Adipose tissue (tissue), 3 donors: Measurements from ENCODE around the gene GEMIN8. TPM values are rescaled to one million over a fixed set of nuclear protein-coding genes. Genes with fewer than 3 reads are reported as not detected.

Experiments used
- H3K27ac ChIP-seq: one replicate; pipeline ENCODE4 v1.5.1; 2013; ENCODE audit warnings: low read depth, low read length
- WGBS, 3 donors: extraction: QIAGEN DNeasy Blood & Tissue Kit; methylation state at CpG; one replicate each; pipeline ENCODE4 v1.1.7; 2013; 5-methylcytosine and 5-hydroxymethylcytosine counted together
- polyA plus RNA-seq, 3 donors: library from polyadenylated mRNA; stranded (reverse); fragments of 200-250 nt; gene quantifications; one replicate each; pipeline ENCODE4 v1.2.3, GENCODE V29; 2013
- donor health status: healthy with polysubstance abuse.
- donor health status: Bipolar disorder and iron deficiency.
- donor health status: healthy.

The GEMIN8 gene
- polyA plus RNA-seq, 3 donors, result 13.4 to 14.8 (median 14.2) TPM

DNA sequence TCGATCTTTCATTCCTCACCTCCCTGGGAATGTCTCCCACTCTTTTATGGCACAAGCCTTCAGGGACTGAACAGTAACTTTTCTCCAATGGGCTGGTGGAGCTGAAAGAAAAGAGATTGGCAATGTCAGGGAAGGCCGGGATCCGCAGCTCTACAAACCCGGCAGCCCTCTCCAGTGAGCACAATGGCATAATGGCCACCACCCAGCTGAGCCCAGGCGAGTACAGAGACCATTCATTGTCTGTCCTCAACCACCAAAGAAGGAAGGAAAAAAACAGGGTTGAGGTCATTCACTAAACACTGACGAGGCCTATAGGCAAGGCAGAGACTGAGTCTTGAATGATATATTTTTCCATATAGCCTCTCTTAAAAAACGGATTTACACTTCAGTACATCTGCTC lies 3.6 kb downstream of the GEMIN8 start:
- H3K27ac ChIP-seq, result no peak overlapping the region
- 59 to 92% (median 61%) methylated on average over 7 of the region's 7 CpGs for WGBS, 3 donors

DNA sequence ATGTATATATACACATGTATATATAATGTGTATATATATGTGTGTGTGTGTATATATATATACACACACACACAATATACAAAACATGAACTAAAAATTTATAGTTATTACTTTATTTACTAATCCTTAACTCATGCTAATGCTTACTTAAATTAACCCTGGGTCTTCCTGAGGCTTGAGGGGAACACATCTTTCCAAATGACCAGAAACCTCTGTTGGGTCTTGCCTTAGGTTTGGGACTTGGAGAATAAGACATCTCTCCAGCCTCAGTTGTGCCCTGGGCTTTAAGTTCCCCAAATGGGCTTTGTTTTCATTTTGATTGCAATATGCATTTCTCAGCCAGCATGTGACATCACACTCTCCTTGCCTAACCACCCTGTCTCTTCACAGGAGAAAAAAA lies 7.7 kb downstream of the GEMIN8 start:
- H3K27ac ChIP-seq, result no peak overlapping the region

GRCh38 chrX:14017399-14017798 lies 12.3 kb downstream of the GEMIN8 start:
- H3K27ac ChIP-seq, result no peak overlapping the region
- WGBS, 3 donors, result 76 to 87% (median 83%) methylated on average over 3 of the region's 3 CpGs

DNA sequence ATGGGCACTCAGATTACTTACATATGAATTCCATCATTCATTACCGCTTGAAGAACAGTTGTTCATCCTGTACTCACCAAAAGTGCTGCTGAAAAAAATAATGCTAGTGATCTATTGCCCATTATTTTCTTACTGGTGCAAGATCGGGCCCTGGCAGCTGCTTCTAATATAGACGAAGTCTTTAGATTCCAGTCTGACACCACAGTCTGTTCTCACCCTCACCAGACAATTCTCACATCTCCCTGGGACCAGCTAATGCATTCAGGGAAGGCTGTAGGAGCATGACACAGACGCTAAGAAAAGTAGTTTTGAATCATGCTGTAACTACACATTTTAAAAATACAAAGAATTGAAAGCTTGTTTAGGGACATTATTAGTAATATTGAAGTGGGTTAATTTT lies 13.8 kb downstream of the GEMIN8 start:
- WGBS, 3 donors, result 89 to 94% (median 91%) methylated on average over 4 of the region's 4 CpGs
- no peak overlapping the region for H3K27ac ChIP-seq

DNA sequence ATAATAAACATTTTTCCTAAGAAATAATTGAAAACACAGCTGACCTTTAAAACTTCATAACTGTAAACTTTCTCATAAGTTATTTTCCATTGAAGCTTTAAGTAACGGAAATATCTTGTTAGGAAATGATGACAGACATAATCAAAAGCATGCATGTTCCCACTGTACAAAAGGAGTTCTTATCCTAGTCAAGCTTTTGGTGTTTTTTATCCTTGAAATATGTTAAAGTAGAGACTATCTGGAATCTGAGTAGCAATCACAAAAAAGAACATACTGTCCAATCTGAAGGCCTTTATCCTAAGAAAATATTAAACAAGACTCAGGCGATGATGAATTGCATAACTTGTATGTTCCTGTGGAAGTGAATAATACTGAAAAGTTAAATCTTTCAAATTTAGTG lies 14.4 kb downstream of the GEMIN8 start:
- no peak overlapping the region for H3K27ac ChIP-seq
- 82 to 86% (median 84%) methylated on average over 2 of the region's 2 CpGs for WGBS, 3 donors

DNA sequence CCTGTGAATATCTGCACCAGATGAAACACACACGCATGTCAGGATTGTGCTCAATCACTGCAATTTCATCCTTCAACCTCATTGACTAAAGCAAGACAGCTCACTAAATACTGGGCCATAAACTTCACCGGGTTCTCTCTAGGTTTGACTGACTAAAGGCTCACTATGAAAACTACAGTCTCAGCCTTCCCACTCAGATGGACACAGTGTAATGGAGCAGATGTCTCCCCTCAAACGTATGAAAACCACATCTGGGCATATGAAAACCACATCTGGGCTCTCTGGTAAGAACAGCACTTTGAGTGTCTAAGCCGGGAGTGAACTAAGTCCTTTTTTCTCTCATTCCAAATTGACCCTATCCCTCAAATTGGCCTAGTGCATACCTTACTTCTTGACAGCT lies 15.2 kb downstream of the GEMIN8 start:
- H3K27ac ChIP-seq, result no peak overlapping the region
- WGBS, 3 donors, result 81 to 97% (median 83%) methylated on average over 4 of the region's 4 CpGs

GRCh38 chrX:14013054-14013453 lies 16.6 kb downstream of the GEMIN8 start:
- no peak overlapping the region for H3K27ac ChIP-seq
- WGBS, 3 donors, result 69 to 84% (median 73%) methylated on average over 4 of the region's 4 CpGs

DNA sequence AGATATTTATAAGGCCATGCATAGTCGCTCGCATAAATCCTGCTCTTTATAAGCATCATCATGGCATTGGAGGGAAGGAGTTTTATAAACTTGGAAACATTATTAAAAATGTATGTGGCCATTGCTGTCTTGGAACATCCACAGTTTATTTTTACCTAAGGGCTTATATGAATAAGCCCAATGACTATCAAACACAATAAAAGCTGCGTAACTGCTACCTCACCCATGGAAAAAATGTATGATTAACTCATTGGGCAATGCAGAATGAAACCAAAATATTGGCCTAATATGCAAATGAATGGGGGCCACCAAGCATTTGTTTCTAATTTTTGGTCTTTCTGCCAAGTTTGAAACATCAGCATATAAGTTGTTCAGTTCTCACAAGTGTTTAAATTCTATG lies 19.1 kb downstream of the GEMIN8 start:
- H3K27ac ChIP-seq, result no peak overlapping the region
- WGBS, 3 donors, result 97 to 98% (median 98%) methylated on average over 3 of the region's 3 CpGs

DNA sequence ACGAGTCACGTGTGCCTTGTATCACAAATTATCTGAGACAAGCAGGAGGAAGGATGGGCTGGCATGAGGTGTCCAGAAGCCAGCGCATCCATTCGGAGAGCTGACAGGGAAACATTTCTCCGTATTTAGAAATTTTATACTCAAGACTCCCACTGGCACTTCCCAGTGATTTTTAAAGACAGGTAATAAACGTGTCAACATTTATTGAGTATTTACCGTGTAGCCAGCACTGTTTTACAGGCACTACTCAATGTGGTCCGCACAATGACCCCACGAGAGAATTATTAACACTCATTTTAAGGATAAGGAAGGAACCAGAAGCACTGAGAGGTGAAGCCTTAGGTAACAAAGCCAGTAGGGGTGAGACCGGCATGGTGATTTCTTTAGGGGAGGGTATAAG lies 23.2 kb downstream of the GEMIN8 start:
- 78 to 93% (median 85%) methylated on average over 10 of the region's 10 CpGs for WGBS, 3 donors
- H3K27ac ChIP-seq, result no peak overlapping the region

GRCh38 chrX:14003876-14004425 lies 25.7 kb downstream of the GEMIN8 start:
- WGBS, 3 donors, result 84 to 96% (median 92%) methylated on average over 2 of the region's 2 CpGs
- H3K27ac ChIP-seq, result no peak overlapping the region

- WGBS, 3 donors, result 83 to 88% (median 85%) methylated on average over 4 of the region's 4 CpGs
Observed at GRCh38 chrX:14003028-14003427, 26.7 kb downstream of the GEMIN8 start.

GRCh38 chrX:13996650-13997049 lies 33.0 kb downstream of the GEMIN8 start:
- 77 to 97% (median 93%) methylated on average over 6 of the region's 6 CpGs for WGBS, 3 donors
- H3K27ac ChIP-seq, result no peak overlapping the region

More at GRCh38 chrX:14003028-14003427, 26.7 kb downstream of the GEMIN8 start:
- H3K27ac ChIP-seq, result no peak overlapping the region

DNA sequence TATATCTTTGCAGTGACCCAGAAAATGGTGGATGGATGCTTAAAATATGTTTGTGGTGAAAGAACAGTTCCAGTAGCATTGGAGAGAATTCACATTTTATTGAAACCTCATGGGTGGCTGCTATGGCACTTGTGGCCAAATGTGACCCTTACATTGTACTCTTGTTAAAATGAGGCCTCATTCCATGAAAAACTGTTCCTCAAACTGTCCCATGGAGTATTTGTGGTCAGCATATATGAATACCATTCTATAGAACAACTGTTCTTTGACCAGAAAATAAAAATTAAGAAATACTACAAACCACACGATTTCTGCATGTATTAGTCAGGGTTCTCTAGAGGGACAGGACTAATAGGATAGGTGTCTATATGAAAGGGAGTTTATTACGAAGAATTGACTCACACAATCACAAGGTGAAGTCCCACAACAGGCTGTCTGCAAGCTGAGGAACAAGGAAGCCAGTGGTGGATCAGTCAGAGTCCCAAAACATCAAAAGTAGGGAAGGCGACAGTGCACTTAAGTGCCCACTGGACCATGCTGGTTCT lies 35.1 kb downstream of the GEMIN8 start:
- WGBS, 3 donors, result 78 to 95% (median 87%) methylated on average over 3 of the region's 3 CpGs
- no peak overlapping the region for H3K27ac ChIP-seq

GRCh38 chrX:13994104-13994503 lies 35.6 kb downstream of the GEMIN8 start:
- no peak overlapping the region for H3K27ac ChIP-seq
- whole genome bisulfite sequencing, 3 donors, result 74 to 95% (median 87%) methylated on average over 7 of the region's 7 CpGs

- 65 to 81% (median 77%) methylated on average over 3 of the region's 3 CpGs for WGBS, 3 donors
- H3K27ac ChIP-seq, result no peak overlapping the region
Observed at GRCh38 chrX:13990126-13990800, 39.4 kb downstream of the GEMIN8 start.

DNA sequence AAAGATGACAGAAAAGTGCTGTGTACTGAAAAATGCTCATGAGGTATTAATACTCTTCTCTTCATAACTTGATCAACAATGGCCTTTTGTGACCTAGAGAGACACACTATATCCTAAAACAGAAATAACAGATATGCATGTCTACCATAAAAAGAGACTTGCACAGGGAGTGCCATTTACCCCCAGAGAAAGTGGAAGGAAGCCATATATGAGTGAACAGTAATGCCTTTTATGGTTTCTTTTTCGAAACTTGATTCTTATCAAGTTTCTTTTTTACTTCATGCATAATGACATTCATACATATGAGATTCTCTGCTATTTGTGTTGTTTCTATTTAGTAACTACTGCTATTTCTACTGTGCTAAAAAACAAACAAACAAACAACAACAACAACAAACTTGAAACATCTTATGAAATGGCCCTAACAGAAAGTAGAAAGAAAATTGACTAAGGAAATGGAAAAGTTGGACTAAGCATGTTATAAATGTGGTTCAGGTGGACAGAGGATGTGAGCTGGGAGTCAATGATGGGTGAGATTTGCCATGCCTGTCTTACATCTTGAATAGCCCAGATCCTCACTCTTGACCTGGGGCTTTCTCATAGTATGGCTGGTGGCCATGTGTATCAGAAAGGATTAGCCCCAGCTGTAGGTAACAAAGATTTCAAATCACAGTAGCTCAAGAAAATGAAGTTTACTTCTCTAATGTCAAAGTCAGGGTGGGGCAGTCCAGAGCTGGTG lies 43.8 kb downstream of the GEMIN8 start:
- H3K27ac ChIP-seq, result no peak overlapping the region
- 89 to 94% (median 94%) methylated on average over 1 of the region's 1 CpG for WGBS, 3 donors

- H3K27ac ChIP-seq, result no peak overlapping the region
- WGBS, 3 donors, result 71 to 90% (median 76%) methylated on average over 3 of the region's 3 CpGs
Observed at GRCh38 chrX:13983734-13984133, 46.0 kb downstream of the GEMIN8 start.

DNA sequence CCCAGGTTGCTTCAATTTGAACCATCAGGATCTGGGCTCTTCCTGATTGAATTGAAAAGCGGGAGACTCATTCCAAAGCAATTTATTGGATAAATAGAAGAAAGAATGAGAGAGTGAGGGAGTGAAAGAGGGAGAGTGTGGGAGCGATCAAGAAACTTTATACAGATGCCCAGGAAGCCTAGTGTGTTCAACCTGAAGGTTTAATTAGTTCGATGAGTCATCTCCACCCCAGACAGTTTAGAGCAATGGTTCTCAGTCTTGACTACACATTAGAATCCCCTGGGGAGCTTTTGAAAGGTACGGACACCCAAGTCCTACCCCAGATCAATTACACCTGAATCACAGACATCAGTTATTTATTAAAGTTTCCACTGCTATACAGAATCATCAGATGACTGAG lies 61.5 kb downstream of the GEMIN8 start:
- no peak overlapping the region for H3K27ac ChIP-seq
- WGBS, 3 donors, result 84 to 98% (median 90%) methylated on average over 4 of the region's 4 CpGs

GRCh38 chrX:13967636-13968035 lies 62.1 kb downstream of the GEMIN8 start:
- WGBS, 3 donors, result 87 to 96% (median 91%) methylated on average over 9 of the region's 9 CpGs
- H3K27ac ChIP-seq, result no peak overlapping the region

DNA sequence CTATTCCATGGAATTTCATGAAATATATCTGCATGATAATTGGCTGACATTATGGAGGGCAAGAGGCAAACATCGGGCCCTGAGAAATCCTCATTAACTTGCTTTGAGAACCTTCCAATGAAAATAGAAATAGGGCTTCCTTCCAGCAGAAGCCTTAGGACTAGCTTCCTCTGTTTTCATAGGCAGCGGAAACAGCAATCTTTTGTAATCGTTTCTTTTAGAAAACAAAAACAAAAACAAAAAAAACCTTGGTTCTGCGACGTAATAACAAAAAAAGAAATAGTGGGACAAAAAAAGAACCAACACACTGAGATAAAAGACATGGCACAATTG lies 62.9 kb downstream of the GEMIN8 start:
- no peak overlapping the region for H3K27ac ChIP-seq
- WGBS, 3 donors, result 78 to 84% (median 79%) methylated on average over 5 of the region's 5 CpGs
